Hematopoietic multipotent progenitor cell treated with erythropoietin and hydrocortisone succinate and interleukin-3 and kit ligand, for 4 days (in vitro differentiated cells): Measurements from ENCODE around the gene PLXND1.
"Not testable (repeated sequence)": the region's sequence is repeated elsewhere in the genome, so short reads cannot be mapped to it uniquely, and the experiment has no call there.

Experiments used
- DNase-seq: peaks from one replicate; pipeline ENCODE4 v3.0.0-alpha.2; 2015

PLXND1 gene

GRCh38 chr3:129606636-129607390 lies at the start of gene PLXND1:
PLXND1 (minus strand) TSS chr3:129606676; CDS start chr3:129606639, 37 bp downstream.
- peak; percentile 86 for DNase-seq

GRCh38 chr3:129655291-129655700 lies 48.8 kb upstream of the PLXND1 start:
- peak; percentile 47 for DNase-seq

GRCh38 chr3:129654131-129654530 lies 47.7 kb upstream of the PLXND1 start:
- no peak for DNase-seq

- no peak for DNase-seq
These were observed 46.5 kb upstream of the PLXND1 start for GRCh38 chr3:129653019-129653418.

GRCh38 chr3:129651435-129652202 lies 45.1 kb upstream of the PLXND1 start:
- no peak for DNase-seq

- DNase-seq, result peak; percentile 86
These were observed 43.9 kb upstream of the PLXND1 start for GRCh38 chr3:129650256-129650872.

GRCh38 chr3:129648391-129648790 lies 41.9 kb upstream of the PLXND1 start:
- DNase-seq, result no peak

GRCh38 chr3:129645286-129645685 lies 38.8 kb upstream of the PLXND1 start:
- peak; percentile 42 for DNase-seq

- no peak for DNase-seq
These were observed 38.4 kb upstream of the PLXND1 start for GRCh38 chr3:129644836-129645235.

GRCh38 chr3:129641567-129642260 lies 35.2 kb upstream of the PLXND1 start:
- not testable (repeated sequence) for DNase-seq

- DNase-seq, result not testable (repeated sequence)
These were observed 34.5 kb upstream of the PLXND1 start for GRCh38 chr3:129640985-129641384.

- DNase-seq, result no peak
These were observed 32.0 kb upstream of the PLXND1 start for GRCh38 chr3:129638481-129638880.

- no peak for DNase-seq
These were observed 29.6 kb upstream of the PLXND1 start for GRCh38 chr3:129636082-129636481.

- DNase-seq, result no peak
These were observed 29.2 kb upstream of the PLXND1 start for GRCh38 chr3:129635656-129636055.

GRCh38 chr3:129633751-129634481 lies 27.4 kb upstream of the PLXND1 start:
- peak; percentile 60 for DNase-seq

GRCh38 chr3:129632977-129633376 lies 26.5 kb upstream of the PLXND1 start:
- DNase-seq, result no peak

- no peak for DNase-seq
These were observed 26.1 kb upstream of the PLXND1 start for GRCh38 chr3:129632556-129632955.

GRCh38 chr3:129632056-129632455 lies 25.6 kb upstream of the PLXND1 start:
- DNase-seq, result no peak

- DNase-seq, result no peak
These were observed 22.5 kb upstream of the PLXND1 start for GRCh38 chr3:129629011-129629410.

GRCh38 chr3:129628169-129628522 lies 21.7 kb upstream of the PLXND1 start:
- no peak for DNase-seq

- peak; percentile 94 for DNase-seq
These were observed 21.1 kb upstream of the PLXND1 start for GRCh38 chr3:129627350-129628168.
